GM19025 (cell line): Measurements from ENCODE around the gene CEP128.

ENCODE experiments used
- ATAC-seq: cut with Tn5 transposase; IDR thresholded peaks from one replicate; pipeline ENCODE4 v1.9.1; 2021; ENCODE audit warnings: mild to moderate bottlenecking, low read depth, moderate library complexity; ENCODE audit not compliant: unreplicated experiment

Gene CEP128

DNA sequence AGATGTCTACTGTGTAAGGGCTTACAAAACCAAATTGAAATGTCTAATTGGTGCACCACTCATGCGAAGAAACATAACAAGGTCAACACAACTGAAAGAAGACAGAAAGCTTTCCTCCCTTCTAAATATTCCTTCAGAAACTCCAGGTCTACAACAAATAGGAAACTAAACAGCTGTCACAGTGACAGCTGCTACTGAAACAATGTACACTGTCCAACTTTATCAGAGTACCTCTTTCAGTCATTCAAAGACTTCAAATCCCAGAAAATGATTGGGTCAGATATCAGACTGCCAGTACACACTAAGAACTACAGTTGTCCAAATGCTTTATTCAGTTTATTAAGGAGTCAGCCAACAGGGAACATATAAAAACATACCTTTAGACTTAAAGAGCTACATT, 35.2 kb downstream of the CEP128 start:
- ATAC-seq = no peak

DNA sequence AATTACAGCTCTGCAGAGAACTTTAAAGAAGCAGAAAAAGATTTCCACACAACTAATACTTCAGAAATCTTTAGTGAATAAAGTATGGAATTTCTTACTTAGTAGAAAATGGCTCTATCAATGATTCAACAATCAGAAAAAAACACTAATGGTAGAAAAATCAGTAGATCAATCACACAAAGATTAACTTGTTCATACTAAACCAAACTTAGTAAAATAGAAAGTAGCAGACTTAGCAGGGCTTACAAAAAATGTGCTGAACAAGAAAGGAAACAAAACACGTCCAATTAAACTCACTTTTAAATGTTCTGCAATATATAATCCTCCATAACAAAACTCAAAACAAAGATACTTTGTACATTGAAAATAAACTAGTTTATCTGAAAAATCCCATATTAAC, 38.9 kb downstream of the CEP128 start:
- no peak for ATAC-seq

DNA sequence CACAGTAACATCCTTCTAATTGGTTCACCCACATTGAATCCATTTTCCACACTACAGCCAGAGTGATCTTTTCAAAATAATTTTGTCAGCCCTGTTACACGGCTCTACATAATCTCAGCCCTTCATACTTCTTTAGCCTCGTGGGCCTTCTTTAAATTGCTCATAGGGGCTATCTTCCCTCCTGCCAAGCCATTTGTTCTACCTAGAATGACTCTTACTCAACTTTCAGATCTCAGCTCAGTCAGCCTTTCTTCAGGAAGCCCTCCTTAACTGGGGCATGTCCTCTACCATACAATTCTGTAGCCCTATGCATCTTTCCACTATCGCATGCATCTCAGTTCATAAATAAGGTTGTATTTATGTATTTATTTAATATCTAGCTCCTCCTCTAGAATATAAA, 39.7 kb downstream of the CEP128 start:
- ATAC-seq = no peak

DNA sequence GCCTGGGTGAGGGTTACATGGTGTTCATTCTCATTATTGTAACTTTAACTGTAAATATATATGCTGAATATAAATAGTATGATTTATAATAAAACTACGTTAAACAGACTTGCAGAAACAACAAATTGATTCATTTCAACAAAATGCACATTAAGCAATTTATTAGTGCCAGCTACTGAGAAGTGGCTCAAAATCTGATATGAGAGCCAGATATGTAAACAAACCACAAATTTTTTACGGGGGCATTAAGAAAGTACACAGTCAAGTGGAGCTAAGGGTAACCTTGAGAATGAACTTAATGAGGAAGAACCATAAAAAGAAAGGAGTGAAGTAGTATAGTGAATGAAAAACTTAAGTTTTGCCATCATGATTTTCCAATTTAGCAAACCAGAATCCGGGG, 40.3 kb downstream of the CEP128 start:
- ATAC-seq = no peak

DNA sequence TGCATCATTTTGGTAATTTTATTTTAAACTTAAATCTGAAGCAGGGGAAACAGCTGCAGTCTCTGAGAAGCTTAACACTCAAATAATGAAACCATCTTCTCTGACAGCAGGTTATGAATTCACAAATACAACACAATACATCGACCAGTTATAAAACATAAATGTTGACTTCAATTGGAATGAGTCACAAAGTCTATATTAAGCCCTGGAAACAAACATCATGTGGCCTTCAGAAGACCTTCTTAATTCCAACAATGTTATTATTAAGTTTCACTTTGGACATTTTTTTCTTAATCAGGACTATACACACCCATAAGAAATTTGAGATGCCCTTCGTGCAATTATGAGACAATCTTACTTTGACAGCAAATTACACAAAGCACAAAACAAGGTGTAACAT, 68.9 kb downstream of the CEP128 start:
- ATAC-seq = no peak

DNA sequence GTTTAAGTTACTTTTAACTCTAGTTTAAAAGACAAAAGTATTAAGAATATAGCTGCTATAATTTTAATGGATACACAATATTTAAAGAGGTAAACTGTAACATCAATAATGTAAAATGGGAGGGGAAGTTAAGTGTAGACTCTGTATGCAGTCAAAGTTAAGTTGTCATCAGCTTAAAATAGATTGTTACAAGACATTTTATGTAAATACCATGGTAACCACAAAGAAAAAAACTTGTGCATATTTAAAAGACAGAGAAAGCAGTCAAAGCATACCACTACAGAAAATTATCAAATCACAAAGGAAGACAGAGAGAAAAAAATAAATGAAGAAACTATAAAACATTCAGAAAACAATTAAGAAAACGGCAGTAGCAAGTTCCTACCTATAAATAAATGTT, 73.3 kb downstream of the CEP128 start:
- no peak for ATAC-seq

DNA sequence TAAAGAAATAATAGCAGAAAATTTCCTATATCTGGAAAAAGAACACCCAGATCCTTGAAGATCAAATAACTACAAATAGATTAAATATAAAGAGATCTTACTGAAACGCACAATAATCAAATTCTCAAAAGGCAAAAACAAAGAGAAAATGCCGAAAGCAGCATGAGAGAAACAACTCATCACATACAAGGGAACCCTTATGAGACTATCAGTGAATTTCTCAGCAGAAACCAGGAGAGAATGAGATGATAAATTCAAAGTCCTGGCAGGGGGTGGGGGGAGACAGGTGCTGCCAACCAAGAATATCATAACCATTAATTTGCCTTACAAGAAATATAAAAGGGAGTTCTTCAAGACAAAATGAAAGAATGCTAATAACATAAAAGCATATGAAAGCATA, 73.7 kb downstream of the CEP128 start:
- no peak for ATAC-seq

DNA sequence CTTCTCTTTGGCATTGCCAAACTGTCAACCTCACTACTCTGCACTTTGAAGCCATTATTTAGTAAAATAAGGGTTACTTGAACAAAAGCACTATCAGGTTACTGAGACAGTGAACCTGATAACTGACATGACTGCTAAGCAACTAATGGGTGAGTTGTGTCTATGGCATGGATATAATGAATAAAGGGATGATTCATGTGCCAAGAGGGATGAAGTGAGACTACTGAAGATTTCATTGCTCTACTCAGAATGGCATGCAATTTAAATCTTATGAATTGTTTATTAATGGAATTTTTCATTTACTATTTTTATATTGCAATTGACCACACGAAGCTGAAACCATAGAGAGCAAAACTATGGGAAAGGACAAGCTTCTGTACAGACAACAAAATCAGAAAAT, 74.4 kb downstream of the CEP128 start:
- no peak for ATAC-seq

DNA sequence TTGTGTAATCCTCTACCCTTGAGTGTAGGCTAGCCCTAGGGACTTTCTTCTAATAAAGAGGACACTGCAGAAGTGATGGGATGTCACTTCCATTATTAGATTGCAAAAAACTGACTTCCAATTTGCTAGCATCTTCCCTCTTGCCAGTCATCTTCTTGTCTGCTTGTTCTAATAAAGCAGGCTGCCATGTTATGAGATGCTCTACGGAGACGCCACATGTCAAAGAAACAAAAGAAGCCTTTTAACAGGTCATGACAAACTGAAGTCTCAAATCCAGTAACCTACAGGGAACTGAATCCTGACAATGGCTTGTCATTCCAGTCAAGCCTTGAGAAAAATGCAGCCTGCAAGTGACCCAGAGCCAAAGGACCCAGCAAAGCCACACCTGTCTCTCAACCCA, 76.0 kb downstream of the CEP128 start:
- no peak for ATAC-seq

DNA sequence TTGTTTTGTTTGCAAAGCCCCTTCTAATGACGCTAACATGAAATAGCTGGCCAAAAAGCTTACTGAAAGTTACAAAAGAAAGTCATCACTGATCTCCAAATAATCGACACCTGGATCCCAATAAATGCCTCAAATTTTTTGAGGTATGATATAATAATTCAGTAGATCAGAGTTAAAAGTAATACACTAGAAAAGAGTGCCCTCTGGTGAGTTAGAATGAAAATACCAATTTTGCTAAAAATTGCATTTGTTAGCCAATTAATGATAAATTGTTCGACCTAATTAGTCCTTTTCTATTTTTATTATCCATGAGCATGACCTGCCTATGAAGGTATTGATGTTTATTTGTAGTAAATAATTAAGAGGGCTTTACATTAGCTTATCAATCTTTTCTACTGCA, 78.6 kb downstream of the CEP128 start:
- no peak for ATAC-seq

DNA sequence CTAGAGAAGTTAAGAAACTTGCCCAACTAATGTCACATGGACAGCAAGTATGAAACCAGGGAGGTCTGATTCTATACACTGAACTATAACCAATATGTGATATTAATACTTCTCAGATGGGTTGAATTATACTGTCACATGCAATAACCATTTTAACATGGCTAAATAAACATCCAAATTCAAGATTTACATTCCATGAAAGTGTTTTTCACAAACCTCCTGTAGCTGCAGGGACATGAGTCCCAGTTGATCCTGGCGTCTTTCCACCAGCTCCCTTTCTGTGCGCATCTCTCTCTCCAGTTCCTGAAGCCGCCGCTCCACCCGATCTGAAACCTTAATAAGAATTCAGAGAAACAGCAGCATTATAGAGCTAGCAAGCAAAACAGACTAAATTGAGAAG, 79.0 kb downstream of the CEP128 start:
- ATAC-seq = no peak

DNA sequence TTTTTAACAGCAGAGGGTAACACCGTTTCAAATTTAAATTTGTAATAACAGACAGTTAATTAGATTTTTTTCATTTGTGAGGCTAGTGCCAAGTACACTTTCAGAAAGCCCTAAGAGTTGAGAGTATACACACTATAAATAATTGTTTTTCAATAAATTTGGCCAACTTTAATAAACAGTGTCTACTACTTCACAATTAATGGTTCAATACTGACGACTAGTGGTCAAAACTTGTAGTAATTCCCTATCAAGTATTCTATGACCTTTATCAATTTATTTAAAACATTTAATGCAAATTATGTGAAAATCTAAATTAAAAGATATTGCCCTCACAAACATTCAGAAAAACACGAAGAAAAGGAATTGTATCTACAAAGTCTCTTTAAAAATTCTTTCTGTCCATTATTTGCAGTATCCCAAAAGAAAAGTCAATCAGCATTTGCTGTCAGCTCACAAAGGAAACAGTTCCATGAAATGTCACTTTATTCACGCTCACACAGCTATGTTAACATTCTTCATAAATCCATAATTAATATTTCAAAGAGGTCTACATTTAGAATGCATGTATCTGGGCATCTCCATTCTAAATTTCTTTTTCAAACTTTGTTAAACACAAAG, 91.2 kb downstream of the CEP128 start:
- no peak for ATAC-seq

DNA sequence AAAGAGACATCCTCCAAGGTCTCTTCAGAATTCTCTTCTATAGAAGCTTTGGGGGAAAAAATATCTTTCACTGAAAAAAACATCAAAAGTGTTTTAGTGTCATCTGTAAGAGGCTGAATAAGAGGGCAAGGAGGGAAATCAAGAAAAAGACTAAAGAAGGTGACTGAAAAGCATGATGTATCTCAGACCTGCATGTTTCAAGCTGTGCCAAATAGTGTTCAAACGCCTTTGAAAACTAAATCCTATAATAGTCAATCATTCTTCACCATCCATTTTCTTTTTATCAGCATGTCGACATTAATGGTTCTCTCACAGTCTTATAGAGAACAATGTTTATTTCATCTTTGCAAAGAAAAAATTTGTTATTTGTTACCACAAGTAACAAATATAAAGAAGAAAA, 94.5 kb downstream of the CEP128 start:
- ATAC-seq = no peak

DNA sequence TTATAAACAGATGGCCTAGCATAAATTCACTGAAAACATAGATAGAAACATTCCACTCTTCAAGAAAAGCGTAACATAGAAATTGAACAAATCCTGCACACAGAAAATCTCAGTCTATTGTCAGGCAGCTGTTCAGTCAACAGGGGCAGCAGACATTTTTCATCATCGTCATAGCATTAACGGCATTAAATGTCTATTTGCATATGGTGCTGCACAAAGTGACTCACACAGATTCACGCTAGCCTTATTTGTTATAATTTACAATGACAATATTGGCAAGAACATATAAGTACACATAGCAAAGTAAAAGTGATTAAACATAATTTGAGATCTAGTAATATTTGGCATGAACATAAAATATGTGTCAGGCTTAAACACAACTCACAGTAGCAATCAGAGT, 95.7 kb downstream of the CEP128 start:
- ATAC-seq = no peak

DNA sequence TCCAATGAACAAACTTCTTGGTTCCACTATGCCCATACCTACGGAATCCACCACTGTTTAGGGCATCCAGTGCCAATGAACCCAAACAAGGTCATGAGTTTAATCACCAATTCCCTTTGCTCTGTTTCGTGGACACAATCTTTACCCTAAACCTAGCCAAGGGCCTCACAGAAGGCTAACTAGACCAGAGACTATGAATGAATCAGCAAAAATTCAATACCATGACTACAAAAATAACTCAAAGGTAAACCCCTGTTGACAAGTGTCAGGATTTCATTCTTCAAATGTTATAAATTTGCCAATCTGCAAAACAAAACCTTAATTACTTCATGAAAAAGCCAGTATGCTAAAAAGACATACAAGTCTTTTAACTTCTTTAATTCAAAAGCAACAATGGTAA, 96.7 kb downstream of the CEP128 start:
- no peak for ATAC-seq

DNA sequence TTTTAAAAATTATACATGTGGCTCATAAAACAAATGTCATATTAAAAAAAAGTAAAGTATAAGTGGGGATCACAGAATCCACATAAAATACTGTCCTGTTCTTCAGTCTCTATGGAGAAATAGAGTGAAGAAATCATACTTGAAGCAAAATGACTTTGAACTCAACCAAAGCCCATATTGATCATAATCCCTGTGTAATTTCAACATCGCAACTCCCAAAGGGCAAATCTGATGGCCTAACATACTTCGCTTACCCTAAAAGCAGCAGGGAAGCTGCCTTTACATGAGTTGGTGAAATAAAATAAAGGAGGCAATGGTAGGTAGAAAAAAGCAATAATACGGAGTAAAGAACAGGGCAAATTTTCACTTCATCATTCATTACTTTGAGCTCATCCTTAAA, 101.8 kb downstream of the CEP128 start:
- ATAC-seq = no peak

DNA sequence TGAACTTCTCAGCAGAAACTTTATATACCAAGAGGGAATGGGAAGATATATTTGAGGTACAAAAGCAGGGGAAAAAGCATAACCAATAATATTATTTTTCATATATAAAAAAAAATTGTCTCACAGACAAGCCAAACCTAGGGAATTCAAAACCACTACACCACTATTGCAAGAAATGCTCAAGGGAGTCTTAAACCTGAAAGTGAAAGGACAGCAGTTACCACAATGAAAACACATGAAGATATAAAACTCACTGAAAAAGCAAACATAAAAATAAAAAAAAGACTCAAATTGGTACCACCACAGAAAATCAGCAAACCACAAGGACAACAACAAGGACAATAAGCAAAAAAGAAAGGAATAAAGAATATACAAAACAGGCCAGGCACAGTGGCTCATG, 131.9 kb downstream of the CEP128 start:
- ATAC-seq = no peak

DNA sequence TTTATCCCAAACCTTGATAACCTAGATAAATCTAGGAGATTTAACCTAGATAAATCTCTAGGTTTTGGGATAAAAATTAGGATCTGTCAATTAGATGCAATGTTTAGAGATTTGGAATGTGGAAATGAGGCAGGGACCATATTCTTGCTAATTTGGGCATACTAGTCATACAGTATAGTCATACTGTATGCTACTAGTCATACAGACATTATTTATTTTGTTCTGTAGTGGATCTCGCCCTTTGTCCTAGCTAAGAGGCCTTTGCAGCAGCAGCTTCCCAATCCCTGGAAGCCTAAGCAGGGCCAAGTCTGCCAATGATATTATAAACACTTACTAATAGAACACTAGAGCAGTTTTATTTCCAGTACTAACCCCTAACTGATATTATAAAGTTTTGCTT, 136.4 kb downstream of the CEP128 start:
- ATAC-seq = no peak

DNA sequence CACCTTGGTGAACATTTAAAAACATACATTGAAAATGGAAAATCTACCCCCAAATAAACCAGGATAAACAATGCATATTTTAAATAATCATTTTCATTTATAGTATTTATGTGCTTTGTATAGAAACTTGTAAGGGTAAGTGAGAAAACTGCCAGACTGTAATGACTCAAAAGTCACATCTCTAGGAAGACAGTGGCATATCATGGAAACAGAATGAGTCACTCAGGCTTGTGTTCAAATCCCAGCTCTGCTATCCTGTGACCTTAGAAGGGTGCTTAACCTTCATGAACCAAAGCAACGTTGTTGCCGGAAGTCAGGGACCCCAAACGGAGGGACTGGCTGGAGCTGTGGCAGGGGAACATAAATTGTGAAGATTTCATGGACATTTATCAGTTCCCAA, 142.7 kb downstream of the CEP128 start:
- ATAC-seq = no peak

DNA sequence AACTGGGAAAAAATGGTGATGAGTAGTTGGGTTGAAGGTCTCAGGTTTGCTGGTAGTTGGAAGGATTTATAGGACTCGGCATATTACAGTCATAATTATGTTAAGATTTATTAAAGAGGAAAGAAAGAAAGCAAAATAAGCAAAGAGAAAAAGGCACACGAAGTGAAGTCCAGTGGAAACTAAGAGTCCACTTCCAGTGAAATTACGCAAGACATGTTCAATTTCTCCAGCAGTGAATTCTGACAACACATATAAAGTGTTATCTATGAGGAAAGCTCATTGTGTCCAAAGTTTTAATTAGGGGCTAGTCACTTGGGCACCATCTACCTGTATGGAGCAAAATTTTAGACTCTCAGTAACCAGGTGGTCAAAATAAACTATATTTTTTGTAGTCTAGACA, 143.3 kb downstream of the CEP128 start:
- no peak for ATAC-seq

DNA sequence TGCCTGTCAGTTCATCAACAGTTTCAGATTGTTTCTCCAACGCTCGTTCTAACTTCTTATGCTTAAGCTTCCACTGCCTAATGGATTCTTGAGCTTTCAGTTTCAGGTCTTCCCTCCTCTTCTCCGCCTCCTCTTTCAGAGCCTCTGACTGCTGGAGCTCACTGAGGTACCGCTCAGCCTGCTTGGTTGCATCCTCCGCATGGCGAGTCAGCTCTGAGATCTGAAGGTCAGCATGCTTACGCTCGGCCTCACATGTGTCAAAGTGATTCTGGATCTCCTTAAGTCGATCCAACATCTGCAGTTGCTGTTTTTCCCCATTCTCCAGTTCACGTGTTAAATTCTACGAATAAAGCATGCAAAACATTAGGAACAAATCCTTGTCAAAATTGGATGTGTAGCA, 148.8 kb downstream of the CEP128 start:
- ATAC-seq = no peak

DNA sequence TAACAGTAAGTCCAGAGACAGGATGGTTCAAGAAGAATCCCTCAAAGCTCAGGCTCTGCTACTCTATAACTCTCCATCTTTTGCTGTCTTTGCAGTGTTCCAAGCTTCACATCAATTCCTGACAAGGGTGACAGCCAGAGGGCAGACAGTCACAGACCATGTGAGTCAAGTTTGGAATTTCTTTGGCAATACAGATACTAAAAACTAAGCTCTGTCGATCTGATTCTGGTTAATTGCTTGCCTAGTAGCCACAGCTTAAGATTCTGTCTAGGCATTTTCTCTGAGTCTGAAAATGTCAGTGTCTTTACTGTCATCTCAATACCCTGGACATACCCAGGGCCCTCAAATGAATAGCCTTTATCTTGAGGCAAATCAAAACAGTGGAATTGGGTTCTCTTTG, 153.7 kb downstream of the CEP128 start:
- no peak for ATAC-seq

DNA sequence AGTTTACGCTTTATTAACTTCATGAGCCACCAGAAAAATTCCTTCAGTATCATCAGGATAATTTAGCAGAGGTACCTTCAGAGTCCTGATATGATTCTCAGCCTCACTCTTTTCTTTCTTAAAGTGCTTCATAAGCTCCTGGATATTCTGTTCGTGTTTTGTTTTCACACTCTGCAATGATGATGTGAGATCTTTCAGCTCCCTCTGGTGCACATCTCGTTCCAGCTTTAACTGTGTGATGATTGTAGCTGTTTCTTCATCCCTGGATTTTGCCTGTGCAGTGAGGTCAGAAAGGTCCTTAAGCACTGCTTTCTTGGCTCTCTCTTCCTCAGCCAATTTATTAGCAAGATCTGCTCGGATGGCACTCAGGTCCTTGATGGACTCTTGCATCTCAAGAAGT, 156.7 kb downstream of the CEP128 start:
- ATAC-seq = no peak
